Stomach smooth muscle (tissue), 2 donors: Measurements from ENCODE around the gene TRMT61A.

ENCODE experiments used
- H3K27ac ChIP-seq: one replicate; pipeline ENCODE4 v1.7.0; 2013; ENCODE audit warnings: mild to moderate bottlenecking, low read length, inconsistent platforms
- H3K27me3 ChIP-seq, 2 donors: one replicate each; pipeline ENCODE4 v1.7.0; 2013; ENCODE audit warnings: low read length in 2 of 2; ENCODE audit not compliant: insufficient read depth in 2 of 2, control insufficient read depth in 1 of 2
- H3K36me3 ChIP-seq, 2 donors: one replicate each; pipeline ENCODE4 v1.7.0; 2013; ENCODE audit warnings: low read length in 2 of 2; ENCODE audit not compliant: control insufficient read depth in 2 of 2, insufficient read depth in 2 of 2
- H3K4me1 ChIP-seq: one replicate; pipeline ENCODE4 v1.7.0; 2013; ENCODE audit warnings: low read length; ENCODE audit not compliant: control insufficient read depth, insufficient read depth
- H3K4me3 ChIP-seq, 2 donors: one replicate each; pipeline ENCODE4 v1.7.0; 2013; ENCODE audit warnings: low read length in 2 of 2
- H3K9ac ChIP-seq, 2 donors: one replicate each; pipeline ENCODE4 v1.7.0; 2013; ENCODE audit warnings: low read length in 2 of 2, mild to moderate bottlenecking in 1 of 2
- H3K9me3 ChIP-seq, 2 donors: one replicate each; pipeline ENCODE4 v1.7.0; 2013; ENCODE audit warnings: low read length in 2 of 2; ENCODE audit not compliant: control insufficient read depth in 2 of 2
- donor health status: healthy.
- donor health status: Pancreatic carcinoma.

TRMT61A gene

GRCh38 chr14:103578401-103579075 is 49.5 kb downstream of the TRMT61A start:
- H3K27me3 ChIP-seq = no peaks in the 10 kb centered on the region
- peaks cover 10 to 18% of the 10 kb centered on the region in 2 donors for H3K36me3 ChIP-seq
- peaks cover 34% of the 10 kb centered on the region for H3K4me1 ChIP-seq
- no peak overlapping the region for H3K9ac ChIP-seq
- no peak overlapping the region for H3K4me3 ChIP-seq
- no peak overlapping the region for H3K27ac ChIP-seq
- no peaks in the 10 kb centered on the region for H3K9me3 ChIP-seq

GRCh38 chr14:103581206-103581605 is 52.2 kb downstream of the TRMT61A start:
- Histone ChIP-seq H3K9me3 (no peaks in the 10 kb centered on the region), H3K4me1 (peaks cover 12% of the 10 kb centered on the region), H3K27ac (no peak overlapping the region), H3K9ac (no peak overlapping the region), H3K27me3 (no peaks in the 10 kb centered on the region), H3K36me3 (peaks cover 6 to 10% of the 10 kb centered on the region in 2 donors), H3K4me3 (no peak overlapping the region)

- Histone ChIP-seq H3K9ac (no peak overlapping the region), H3K4me3 (no peak overlapping the region), H3K36me3 (peaks cover 6 to 10% of the 10 kb centered on the region in 2 donors), H3K4me1 (peaks cover 3% of the 10 kb centered on the region), H3K27ac (no peak overlapping the region), H3K9me3 (no peaks in the 10 kb centered on the region), H3K27me3 (no peaks in the 10 kb centered on the region)
Measured at GRCh38 chr14:103581954-103582703, 53.1 kb downstream of the TRMT61A start.

- Histone ChIP-seq H3K4me3 (no peak overlapping the region), H3K27ac (no peak overlapping the region), H3K9ac (no peak overlapping the region), H3K9me3 (no peaks in the 10 kb centered on the region), H3K36me3 (peaks cover 11 to 13% of the 10 kb centered on the region in 2 donors), H3K4me1 (no peaks in the 10 kb centered on the region), H3K27me3 (no peaks in the 10 kb centered on the region)
Measured at GRCh38 chr14:103584326-103584915, 55.4 kb downstream of the TRMT61A start.
